Measurements from ENCODE around the gene ZNF205. TPM values are rescaled to one million over a fixed set of nuclear protein-coding genes. Genes with fewer than 3 reads are reported as not detected.
A peak's percentile ranks its signal among the peaks of the same experiment; 100 is the strongest.

ZNF205 gene
- total RNA-seq, 1 experiment from 2014 or later: not detected

DNA sequence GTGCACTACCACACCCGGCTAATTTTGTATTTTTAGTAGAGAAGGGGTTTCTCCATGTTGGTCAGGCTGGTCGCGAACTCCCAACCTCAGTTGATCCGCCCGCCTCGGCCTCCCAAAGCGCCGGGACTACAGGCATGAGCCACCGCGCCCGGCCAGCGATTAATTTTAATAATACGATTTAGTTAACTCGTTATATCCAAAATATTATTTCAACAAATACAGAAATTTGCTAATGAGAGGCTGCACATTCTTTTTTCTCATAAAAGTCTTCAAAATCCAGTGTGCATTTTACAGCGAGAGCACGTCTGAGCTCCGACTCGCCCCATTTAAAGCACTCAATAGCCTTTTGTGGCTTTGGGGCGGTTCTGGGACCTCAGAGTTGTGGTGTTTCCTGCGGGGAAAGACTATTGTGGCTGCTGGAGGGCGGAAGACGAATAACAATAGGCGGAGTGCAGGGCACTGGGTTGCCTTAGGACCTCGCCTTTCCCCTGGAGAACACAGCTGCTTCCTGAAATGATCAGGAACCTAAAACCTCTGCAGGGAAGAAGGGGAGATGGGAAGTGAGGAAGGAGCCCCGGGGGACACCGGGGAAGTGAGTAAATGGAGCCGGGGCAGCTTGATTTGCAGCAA, 10.4 kb upstream of the ZNF205 start:
- Histone ChIP-seq H3K4me3 (ENCODE audit: low read length) (no peak overlapping the region), H3K79me2 (ENCODE audit: low read length) (no peaks in the 10 kb centered on the region), H4K20me1 (ENCODE audit: insufficient read depth, low read depth, low read length) (no peaks in the 10 kb centered on the region), H3K27me3 (ENCODE audit: low read length) (no peaks in the 10 kb centered on the region), H2AFZ (ENCODE audit: low read length) (no peak overlapping the region), H3K9me2 (replicated peaks; ENCODE audit: insufficient read depth, low read length) (no peaks in the 10 kb centered on the region), H3K4me2 (ENCODE audit: low read depth, low read length, poor library complexity, severe bottlenecking) (no peak overlapping the region), H3K4me1 (ENCODE audit: low read length) (peaks cover 16% of the 10 kb centered on the region), H3K9me3 (ENCODE audit: low read length) (no peaks in the 10 kb centered on the region), H3K27ac (ENCODE audit: low read length) (no peak overlapping the region), H3K36me3 (ENCODE audit: insufficient read depth, low read length) (no peaks in the 10 kb centered on the region), H3K9ac (ENCODE audit: low read length) (no peak overlapping the region)
- DNase-seq: no peak

DNA sequence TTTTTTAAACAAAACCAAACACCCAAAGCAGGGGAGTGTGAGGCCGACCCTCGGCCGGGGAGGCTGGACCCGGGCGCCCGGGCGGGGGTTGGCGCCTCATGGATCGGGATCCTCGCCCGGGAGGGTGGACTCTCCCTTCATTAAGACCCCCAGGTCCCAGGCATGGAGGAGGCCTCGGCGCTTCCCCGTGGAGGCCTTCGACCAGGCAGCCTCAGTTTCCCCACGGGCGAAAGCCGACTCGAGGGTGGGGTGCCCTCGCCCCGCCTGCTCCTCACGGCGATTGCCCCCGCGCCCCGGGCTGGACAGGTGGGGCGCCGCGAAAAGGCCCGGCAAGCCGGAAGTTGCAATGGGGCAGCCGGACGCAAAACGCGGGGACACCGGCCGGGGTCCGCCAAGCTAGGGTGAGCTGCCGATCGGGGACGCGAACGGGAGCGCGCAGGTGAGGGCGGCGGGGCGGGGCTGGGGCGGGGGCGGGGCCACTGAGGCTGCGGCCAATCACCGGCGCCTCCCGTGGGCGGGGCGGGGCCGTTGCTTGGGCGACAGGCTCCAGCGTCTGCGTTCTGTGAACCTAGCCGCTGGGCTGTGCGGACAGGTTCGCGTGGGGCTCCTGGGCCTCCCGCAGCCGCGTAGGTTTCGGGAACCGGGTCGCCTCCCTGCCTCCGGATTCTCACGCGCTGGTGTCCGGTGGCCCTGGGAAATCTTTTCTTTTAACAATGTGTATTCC, 6.0 kb upstream of the ZNF205 start:
- Histone ChIP-seq H3K9ac (ENCODE audit: low read length) (peak overlapping the region; percentile 80), H3K4me2 (ENCODE audit: low read depth, low read length, poor library complexity, severe bottlenecking) (peak overlapping the region; percentile 90), H3K9me3 (ENCODE audit: low read length) (no peaks in the 10 kb centered on the region), H3K79me2 (ENCODE audit: low read length) (no peaks in the 10 kb centered on the region), H3K36me3 (ENCODE audit: insufficient read depth, low read length) (no peaks in the 10 kb centered on the region), H3K27ac (ENCODE audit: low read length) (no peak overlapping the region), H2AFZ (ENCODE audit: low read length) (peak overlapping the region; percentile 84), H3K4me3 (ENCODE audit: low read length) (peak overlapping the region; percentile 74), H3K4me1 (ENCODE audit: low read length) (peaks cover 16% of the 10 kb centered on the region), H3K27me3 (ENCODE audit: low read length) (no peaks in the 10 kb centered on the region), H3K9me2 (replicated peaks; ENCODE audit: insufficient read depth, low read length) (no peaks in the 10 kb centered on the region), H4K20me1 (ENCODE audit: insufficient read depth, low read depth, low read length) (no peaks in the 10 kb centered on the region)
- peak; percentile 98 for DNase-seq

DNA sequence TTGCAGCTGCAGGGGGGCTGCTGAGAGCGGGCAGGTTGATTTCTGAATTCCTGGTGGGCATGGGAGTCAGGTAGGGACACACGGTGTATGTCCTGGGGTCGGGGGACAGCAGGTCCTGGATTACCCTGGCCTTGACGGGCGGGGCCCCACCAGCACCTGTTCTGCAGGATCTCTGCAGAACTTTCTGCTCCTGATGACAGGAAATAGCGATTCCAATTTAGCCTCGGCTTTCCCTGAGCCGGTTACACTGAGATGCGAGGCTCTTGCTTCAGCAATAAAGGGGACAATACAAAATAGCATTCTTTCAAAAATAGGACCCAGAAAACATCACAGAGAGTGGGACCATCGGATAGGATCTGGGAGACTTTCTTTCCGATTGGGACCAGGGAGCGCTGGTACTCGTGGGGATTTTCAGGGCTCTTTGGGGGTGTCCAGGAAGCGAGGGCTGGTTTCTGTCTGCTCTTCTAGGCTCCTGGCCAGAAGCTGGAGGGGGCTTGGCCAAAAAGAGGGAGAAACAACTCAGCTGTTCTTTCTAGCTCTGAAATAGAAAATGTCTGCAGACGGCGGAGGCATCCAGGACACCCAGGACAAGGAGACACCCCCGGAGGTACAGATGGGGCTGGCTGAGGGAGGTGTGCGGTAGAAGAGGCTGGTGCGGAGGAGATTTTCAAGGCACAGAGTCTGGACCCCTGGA, 642 bp downstream of the ZNF205 start:
- Histone ChIP-seq H3K9ac (ENCODE audit: low read length) (no peak overlapping the region), H3K27me3 (ENCODE audit: low read length) (no peaks in the 10 kb centered on the region), H4K20me1 (ENCODE audit: insufficient read depth, low read depth, low read length) (no peaks in the 10 kb centered on the region), H3K27ac (ENCODE audit: low read length) (no peak overlapping the region), H3K36me3 (ENCODE audit: insufficient read depth, low read length) (no peaks in the 10 kb centered on the region), H3K79me2 (ENCODE audit: low read length) (no peaks in the 10 kb centered on the region), H3K9me3 (ENCODE audit: low read length) (no peaks in the 10 kb centered on the region), H2AFZ (ENCODE audit: low read length) (no peak overlapping the region), H3K9me2 (replicated peaks; ENCODE audit: insufficient read depth, low read length) (no peaks in the 10 kb centered on the region), H3K4me1 (ENCODE audit: low read length) (no peaks in the 10 kb centered on the region), H3K4me3 (ENCODE audit: low read length) (no peak overlapping the region), H3K4me2 (ENCODE audit: low read depth, low read length, poor library complexity, severe bottlenecking) (no peak overlapping the region)
- DNase-seq: no peak

DNA sequence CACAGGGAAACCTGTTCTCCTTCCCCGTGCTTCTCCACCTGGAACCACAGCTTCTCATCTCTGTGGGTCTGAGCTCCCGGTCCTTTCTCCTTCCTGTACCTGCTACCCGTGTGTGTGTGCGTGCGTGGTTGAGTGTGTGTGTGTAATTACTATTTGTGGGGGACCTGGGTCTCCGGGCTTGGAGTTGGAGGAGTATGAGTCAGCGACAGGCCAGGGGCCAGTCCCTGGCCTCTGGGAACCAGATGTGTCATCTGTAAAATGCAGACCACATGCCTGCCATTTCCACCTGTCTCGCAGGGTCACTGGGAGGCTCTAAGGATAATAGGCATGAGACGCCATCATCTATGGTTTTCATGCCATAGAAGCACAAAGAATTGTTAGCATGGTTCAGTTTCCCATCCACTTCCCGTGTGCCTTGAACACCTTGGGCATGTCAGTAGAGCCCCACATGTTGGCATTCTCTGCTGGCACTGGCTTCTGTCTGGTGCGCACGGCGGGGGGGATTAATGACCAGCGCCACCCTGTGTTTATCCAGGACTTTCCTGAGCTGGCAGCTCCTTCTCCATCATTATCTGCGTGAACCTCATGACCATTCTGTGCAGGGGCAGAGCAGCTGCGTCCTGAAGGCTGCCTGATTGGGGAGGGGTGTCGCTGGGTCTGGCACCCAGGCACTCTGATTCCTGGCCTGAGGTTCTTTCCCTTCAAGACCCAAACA, 1.5 kb downstream of the ZNF205 start:
- Histone ChIP-seq H3K27me3 (ENCODE audit: low read length) (no peaks in the 10 kb centered on the region), H3K9ac (ENCODE audit: low read length) (no peak overlapping the region), H3K79me2 (ENCODE audit: low read length) (no peaks in the 10 kb centered on the region), H3K4me2 (ENCODE audit: low read depth, low read length, poor library complexity, severe bottlenecking) (no peak overlapping the region), H3K9me2 (replicated peaks; ENCODE audit: insufficient read depth, low read length) (no peaks in the 10 kb centered on the region), H2AFZ (ENCODE audit: low read length) (no peak overlapping the region), H4K20me1 (ENCODE audit: insufficient read depth, low read depth, low read length) (no peaks in the 10 kb centered on the region), H3K27ac (ENCODE audit: low read length) (no peak overlapping the region), H3K4me3 (ENCODE audit: low read length) (no peak overlapping the region), H3K9me3 (ENCODE audit: low read length) (no peaks in the 10 kb centered on the region), H3K4me1 (ENCODE audit: low read length) (no peaks in the 10 kb centered on the region), H3K36me3 (ENCODE audit: insufficient read depth, low read length) (no peaks in the 10 kb centered on the region)
- no peak for DNase-seq

DNA sequence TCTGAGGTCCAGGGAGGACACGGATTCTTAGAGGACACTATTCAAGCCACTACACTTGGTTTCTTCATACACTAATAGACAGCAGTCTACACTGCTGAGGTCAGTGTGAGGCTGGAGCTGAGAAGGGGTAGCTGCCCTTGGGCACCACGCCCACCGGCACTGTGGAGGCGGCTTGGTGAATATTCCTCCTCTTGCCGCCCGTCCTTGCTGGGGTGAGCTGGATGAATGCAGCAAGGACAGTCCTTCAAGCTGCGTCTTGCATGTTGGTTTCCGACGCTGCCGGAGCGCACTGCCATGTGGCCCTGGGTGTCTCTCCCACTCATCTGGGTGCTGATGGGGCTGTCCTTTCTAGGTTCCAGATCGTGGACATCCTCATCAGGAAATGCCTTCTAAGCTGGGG, 2.6 kb downstream of the ZNF205 start:
- no peaks in the 10 kb centered on the region for H3K36me3 ChIP-seq (ENCODE audit: insufficient read depth, low read length)
- no peak overlapping the region for H3K4me2 ChIP-seq (ENCODE audit: low read depth, low read length, poor library complexity, severe bottlenecking)
- H2AFZ ChIP-seq (ENCODE audit: low read length): no peak overlapping the region
- no peak overlapping the region for H3K9ac ChIP-seq (ENCODE audit: low read length)
- DNase-seq: no peak
- H3K79me2 ChIP-seq (ENCODE audit: low read length): no peaks in the 10 kb centered on the region
- no peaks in the 10 kb centered on the region for H3K9me2 ChIP-seq (replicated peaks; ENCODE audit: insufficient read depth, low read length)
- no peaks in the 10 kb centered on the region for H3K4me1 ChIP-seq (ENCODE audit: low read length)
- no peak overlapping the region for H3K27ac ChIP-seq (ENCODE audit: low read length)
- no peaks in the 10 kb centered on the region for H4K20me1 ChIP-seq (ENCODE audit: insufficient read depth, low read depth, low read length)
- H3K9me3 ChIP-seq (ENCODE audit: low read length): no peaks in the 10 kb centered on the region
- H3K4me3 ChIP-seq (ENCODE audit: low read length): no peak overlapping the region
- H3K27me3 ChIP-seq (ENCODE audit: low read length): no peaks in the 10 kb centered on the region

DNA sequence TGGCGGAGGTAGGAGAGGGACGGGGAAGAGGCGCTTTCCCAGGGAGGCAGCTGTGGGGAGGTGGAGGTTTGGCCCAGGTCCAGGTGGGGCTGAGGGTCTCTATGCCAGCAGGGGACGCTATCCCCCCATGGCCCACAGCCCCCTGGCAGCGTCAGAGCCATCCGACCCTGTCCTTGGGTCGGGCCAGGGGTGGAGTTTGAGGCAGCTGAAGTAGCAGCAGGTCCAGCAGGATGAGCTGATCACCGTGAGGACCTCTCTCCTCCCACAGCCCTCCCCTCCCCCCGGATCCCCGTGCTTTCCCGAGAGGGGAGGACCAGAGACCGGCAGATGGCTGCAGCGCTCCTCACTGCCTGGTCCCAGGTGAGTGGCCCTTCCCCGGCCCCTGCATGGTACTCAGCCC, 3.2 kb downstream of the ZNF205 start:
- Histone ChIP-seq H3K27me3 (ENCODE audit: low read length) (no peaks in the 10 kb centered on the region), H3K4me1 (ENCODE audit: low read length) (no peaks in the 10 kb centered on the region), H2AFZ (ENCODE audit: low read length) (no peak overlapping the region), H3K79me2 (ENCODE audit: low read length) (no peaks in the 10 kb centered on the region), H3K9me3 (ENCODE audit: low read length) (no peaks in the 10 kb centered on the region), H3K36me3 (ENCODE audit: insufficient read depth, low read length) (no peaks in the 10 kb centered on the region), H3K27ac (ENCODE audit: low read length) (no peak overlapping the region), H3K9me2 (replicated peaks; ENCODE audit: insufficient read depth, low read length) (no peaks in the 10 kb centered on the region), H3K4me2 (ENCODE audit: low read depth, low read length, poor library complexity, severe bottlenecking) (no peak overlapping the region), H3K4me3 (ENCODE audit: low read length) (no peak overlapping the region), H4K20me1 (ENCODE audit: insufficient read depth, low read depth, low read length) (no peaks in the 10 kb centered on the region), H3K9ac (ENCODE audit: low read length) (no peak overlapping the region)
- peak; percentile 65 for DNase-seq

DNA sequence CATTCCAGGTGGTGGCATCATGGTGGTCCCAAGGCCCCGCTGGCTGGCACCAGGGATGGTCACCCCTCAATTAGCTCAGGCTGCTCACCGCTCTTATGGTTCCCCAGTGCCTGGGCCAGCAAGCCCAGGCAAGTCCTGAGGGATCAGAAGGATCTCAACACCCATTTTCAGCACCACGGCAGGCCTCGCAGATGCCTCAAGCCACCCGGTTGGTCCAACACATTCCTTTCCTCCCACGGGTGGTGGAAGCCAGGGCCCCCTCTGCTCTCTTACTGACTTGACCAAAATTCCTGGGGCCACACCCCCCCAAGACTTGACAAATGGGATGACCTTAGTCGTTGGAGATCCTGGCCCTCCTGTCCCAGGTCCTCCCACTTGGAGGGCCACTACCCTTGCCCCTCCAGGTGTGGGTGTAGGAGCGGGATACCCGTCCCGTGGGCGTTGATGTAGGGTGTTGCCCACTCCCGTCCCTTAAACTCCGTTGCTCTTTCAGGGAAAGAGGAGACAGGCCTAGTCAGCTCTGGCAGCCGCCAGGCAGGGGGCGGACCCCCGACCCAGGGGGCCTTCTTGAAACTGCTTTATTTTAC, 5.9 kb downstream of the ZNF205 start:
- DNase-seq: no peak
- H4K20me1 ChIP-seq (ENCODE audit: insufficient read depth, low read depth, low read length): no peaks in the 10 kb centered on the region
- H3K4me2 ChIP-seq (ENCODE audit: low read depth, low read length, poor library complexity, severe bottlenecking): no peak overlapping the region
- H3K79me2 ChIP-seq (ENCODE audit: low read length): no peaks in the 10 kb centered on the region
- H2AFZ ChIP-seq (ENCODE audit: low read length): no peak overlapping the region
- peaks cover under 1% of the 10 kb centered on the region; the same call in 1 of the 2 replicates for H3K4me1 ChIP-seq (ENCODE audit: low read length)
- H3K9ac ChIP-seq (ENCODE audit: low read length): no peak overlapping the region
- H3K4me3 ChIP-seq (ENCODE audit: low read length): no peak overlapping the region
- no peak overlapping the region for H3K27ac ChIP-seq (ENCODE audit: low read length)
- no peaks in the 10 kb centered on the region for H3K27me3 ChIP-seq (ENCODE audit: low read length)
- no peaks in the 10 kb centered on the region for H3K9me3 ChIP-seq (ENCODE audit: low read length)
- no peaks in the 10 kb centered on the region for H3K36me3 ChIP-seq (ENCODE audit: insufficient read depth, low read length)
- no peaks in the 10 kb centered on the region for H3K9me2 ChIP-seq (replicated peaks; ENCODE audit: insufficient read depth, low read length)

DNA sequence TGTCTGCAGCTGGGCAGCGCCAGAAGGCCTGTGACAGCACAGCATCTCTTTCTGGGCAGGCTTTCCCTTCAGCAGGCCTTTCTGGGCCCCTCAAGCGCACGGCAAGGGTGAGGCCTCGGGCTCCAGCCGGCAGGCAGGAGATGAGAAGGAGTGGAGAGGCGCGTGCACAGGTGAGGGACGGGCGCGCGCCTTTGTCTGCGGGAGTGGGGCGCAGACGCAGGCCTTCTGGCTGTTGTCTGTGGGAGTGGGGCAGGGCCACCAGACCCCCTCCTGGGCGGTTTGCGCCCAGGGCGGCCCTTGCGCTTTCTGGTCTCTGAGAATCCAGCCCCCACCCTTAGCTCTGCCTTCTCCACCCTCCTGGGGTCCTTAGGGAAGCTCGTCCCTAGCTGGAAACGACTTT, 6.5 kb downstream of the ZNF205 start:
- H3K4me3 ChIP-seq (ENCODE audit: low read length): no peak overlapping the region
- no peaks in the 10 kb centered on the region for H4K20me1 ChIP-seq (ENCODE audit: insufficient read depth, low read depth, low read length)
- no peak overlapping the region for H3K27ac ChIP-seq (ENCODE audit: low read length)
- no peaks in the 10 kb centered on the region for H3K27me3 ChIP-seq (ENCODE audit: low read length)
- H3K4me1 ChIP-seq (ENCODE audit: low read length): peaks cover 6% of the 10 kb centered on the region
- H3K79me2 ChIP-seq (ENCODE audit: low read length): no peaks in the 10 kb centered on the region
- H3K9me3 ChIP-seq (ENCODE audit: low read length): no peaks in the 10 kb centered on the region
- H2AFZ ChIP-seq (ENCODE audit: low read length): no peak overlapping the region
- H3K9me2 ChIP-seq (replicated peaks; ENCODE audit: insufficient read depth, low read length): no peaks in the 10 kb centered on the region
- no peak for DNase-seq
- H3K36me3 ChIP-seq (ENCODE audit: insufficient read depth, low read length): no peaks in the 10 kb centered on the region
- no peak overlapping the region for H3K9ac ChIP-seq (ENCODE audit: low read length)
- H3K4me2 ChIP-seq (ENCODE audit: low read depth, low read length, poor library complexity, severe bottlenecking): no peak overlapping the region

Measured in Karpas-422 (cell line).